K562 (cell line): Measurements from ENCODE around the gene TMEM139. TPM values are rescaled to one million over a fixed set of nuclear protein-coding genes. Genes with fewer than 3 reads are reported as not detected.

ENCODE experiments used
- BRD9 ChIP-seq: fragments of 450-650 bp; IDR thresholded peaks from 2 replicates; pipeline ENCODE4 v1.6.1; 2018; ENCODE audit warnings: low read depth; ENCODE audit not compliant: partially characterized antibody
- CHD4 ChIP-seq: fragments of 200-600 bp; sonication (generic); IDR thresholded peaks from 3 replicates; pipeline ENCODE4 v1.6.1; 2012; ENCODE audit warnings: low read depth, mild to moderate bottlenecking, mixed read lengths, low read length, inconsistent platforms; ENCODE audit not compliant: insufficient read depth, insufficient replicate concordance, poor library complexity, severe bottlenecking
- E2F4 ChIP-seq: sonication (generic); formaldehyde crosslinking; IDR thresholded peaks from 2 replicates; pipeline ENCODE4 v1.8.0; 2022; ENCODE audit warnings: mild to moderate bottlenecking, low read depth, missing genetic modification reagents
- E4F1 ChIP-seq: fragments of 250-450 bp; sonication (Bioruptor Pico); IDR thresholded peaks from 2 replicates; pipeline ENCODE4 v1.5.0; 2021; ENCODE audit warnings: mild to moderate bottlenecking, borderline replicate concordance
- FOXM1 ChIP-seq, 2 experiments: fragments of 450-650 bp in 1 of 2; sonication (generic) in 1 of 2; formaldehyde crosslinking in 1 of 2; IDR thresholded peaks; 2 replicates each; pipeline versions ENCODE4 v1.6.1 to v1.9.0; 2017 to 2022; ENCODE audit warnings: low read depth in 2 of 2, mild to moderate bottlenecking in 2 of 2, missing genetic modification reagents in 1 of 2, moderate library complexity in 1 of 2
- KDM4B ChIP-seq, 2 experiments: fragments of 450-650 bp in 1 of 2; sonication (generic) in 1 of 2; IDR thresholded peaks; 2 replicates each; pipeline ENCODE4 v1.6.1; 2016 to 2017; ENCODE audit warnings: borderline replicate concordance in 2 of 2, antibody characterized with exemption in 1 of 2, low read depth in 1 of 2, mild to moderate bottlenecking in 1 of 2
- MAFK ChIP-seq: IDR thresholded peaks from 2 replicates; pipeline ENCODE4 v1.6.1; 2011; ENCODE audit warnings: low read length, improper control_type of control experiment
- MLX ChIP-seq, 2 experiments: fragments of 450-650 bp in 1 of 2; sonication (generic) in 1 of 2; formaldehyde crosslinking; conservative IDR thresholded peaks; 2 replicates each; pipeline versions ENCODE4 v1.4.0 to v1.8.1; 2020 to 2022; ENCODE audit warnings: mild to moderate bottlenecking in 1 of 2, missing genetic modification reagents in 1 of 2
- NCOA6 ChIP-seq: fragments of 450-650 bp; IDR thresholded peaks from 2 replicates; pipeline ENCODE4 v1.6.1; 2017; ENCODE audit warnings: mild to moderate bottlenecking
- NFRKB ChIP-seq: fragments of 450-650 bp; IDR thresholded peaks from 2 replicates; pipeline ENCODE4 v1.6.1; 2016; ENCODE audit warnings: low read depth
- PCBP1 ChIP-seq: fragments of 200-400 bp; formaldehyde crosslinking; IDR thresholded peaks from 2 replicates; pipeline ENCODE4 v1.6.1; 2018; ENCODE audit warnings: mild to moderate bottlenecking, low read depth, low read length; ENCODE audit not compliant: poor library complexity, severe bottlenecking
- PML ChIP-seq: IDR thresholded peaks from 2 replicates; pipeline ENCODE4 v1.6.1; 2012; ENCODE audit warnings: low read length, inconsistent platforms
- POLR3G ChIP-seq: IDR thresholded peaks from 2 replicates; pipeline ENCODE4 v1.6.1; 2011; ENCODE audit not compliant: insufficient read length, insufficient replicate concordance; ENCODE audit errors: extremely low read depth
- SAP30 ChIP-seq: fragments of 200-600 bp; sonication (generic); IDR thresholded peaks from 2 replicates; pipeline ENCODE4 v1.6.1; 2012; ENCODE audit warnings: borderline replicate concordance, low read depth, mild to moderate bottlenecking, moderate library complexity, low read length, control low read depth, inconsistent platforms; ENCODE audit not compliant: insufficient read depth, poor library complexity, severe bottlenecking
- SRSF9 ChIP-seq: fragments of 200-400 bp; formaldehyde crosslinking; IDR thresholded peaks from 2 replicates; pipeline ENCODE4 v1.6.1; 2017; ENCODE audit warnings: low read depth, low read length, borderline replicate concordance
- VEZF1 ChIP-seq: fragments of 200-800 bp; sonication (Bioruptor generic); IDR thresholded peaks from 2 replicates; pipeline ENCODE4 v1.6.1; 2017; ENCODE audit warnings: missing genetic modification characterization, missing compliant biosample characterization
- ZNF124 ChIP-seq: sonication (generic); formaldehyde crosslinking; IDR thresholded peaks from 2 replicates; pipeline ENCODE4 v1.8.1; 2022; ENCODE audit warnings: missing genetic modification reagents
- ZNF174 ChIP-seq: fragments of 250-450 bp; sonication (Bioruptor Pico); IDR thresholded peaks from 2 replicates; pipeline ENCODE4 v1.4.0; 2020; ENCODE audit warnings: mild to moderate bottlenecking
- ZNF217 ChIP-seq: sonication (generic); formaldehyde crosslinking; IDR thresholded peaks from 2 replicates; pipeline ENCODE4 v1.8.0; 2022; ENCODE audit warnings: mild to moderate bottlenecking, missing genetic modification reagents
- ZNF408 ChIP-seq: fragments of 250-450 bp; sonication (Bioruptor Pico); IDR thresholded peaks from 2 replicates; pipeline ENCODE4 v1.4.0; 2020; ENCODE audit warnings: low read depth, mild to moderate bottlenecking, moderate library complexity
- ZNF717 ChIP-seq: fragments of 250-450 bp; sonication (Bioruptor Pico); IDR thresholded peaks from 2 replicates; pipeline ENCODE4 v1.5.0; 2021
- polyA plus RNA-seq, 8 experiments: library from polyadenylated mRNA; depleted of rRNA in 4 of 8; stranded (reverse) in 5 of 8; unstranded in 3 of 8; fragments of >200 nt; fragmentation: Nextera tagmentation in 2 of 8; fragmentation: Illumina TruSeq in 1 of 8; extraction: Ambion mirVana in 2 of 8; extraction: Trizol in 1 of 8; gene quantifications; 2 replicates each; pipeline versions ENCODE4 v1.2.1 to v1.2.3, GENCODE V29; 2011 to 2014; ENCODE audit warnings: inconsistent platforms in 1 of 8, missing spikeins in 1 of 8
- total RNA-seq, 7 experiments: library from RNA; depleted of rRNA in 6 of 7; stranded (reverse); fragments of >200 nt in 6 of 7; fragmentation: Illumina TruSeq in 2 of 7; extraction: Trizol in 2 of 7; gene quantifications; 2 replicates each; pipeline versions ENCODE4 v1.2.1 to v1.2.3, GENCODE V29; 2011 to 2021; ENCODE audit warnings: low replicate concordance in 1 of 7

Gene TMEM139
- total and polyA plus RNA-seq, 9 of the 15 experiments (the other 6 are each of a cell fraction or from before 2014, with no cell fraction given), result 0.27 to 1.8 (median 0.79) TPM

- TF ChIP-seq E2F4 (CRISPR knock-in tag), result no peak
- peak in 1 of 2 experiments; percentile 87; a peak in 1 of 4 replicates for TF ChIP-seq KDM4B (IDR thresholded peaks at IDR 0.05; ENCODE audit: borderline replicate concordance in 2 of 2, low read depth in 1 of 2)
- peak; percentile 74 for TF ChIP-seq VEZF1 (CRISPR knock-in tag)
- peak; percentile 78 for TF ChIP-seq PML
- TF ChIP-seq E4F1 (CRISPR knock-in tag), result no peak
- no peak for TF ChIP-seq FOXM1 (IDR thresholded peaks at IDR 0.05; ENCODE audit: low read depth)
- TF ChIP-seq FOXM1 (CRISPR knock-in tag; IDR thresholded peaks at IDR 0.05; ENCODE audit: low read depth), result 0 out of 2 replicates have a peak, but pooled peaks have one; percentile 64
- TF ChIP-seq SRSF9, result no peak
- TF ChIP-seq NCOA6, result no peak
- TF ChIP-seq MLX (CRISPR knock-in tag; conservative IDR thresholded peaks at IDR 0.05), result no peak
- TF ChIP-seq SAP30, result peak; percentile 87
- no peak for TF ChIP-seq ZNF217 (CRISPR knock-in tag)
- TF ChIP-seq MAFK, result no peak
- TF ChIP-seq CHD4, result no peak
- TF ChIP-seq PCBP1, result peak; percentile 50
- TF ChIP-seq NFRKB, result no peak
- TF ChIP-seq ZNF174 (CRISPR knock-in tag), result no peak
- TF ChIP-seq BRD9, result peak; percentile 61
- TF ChIP-seq POLR3G, result no peak
- TF ChIP-seq ZNF408 (CRISPR knock-in tag), result no peak
- no peak for TF ChIP-seq ZNF717 (CRISPR knock-in tag)
- TF ChIP-seq ZNF124, result no peak
Observed at GRCh38 chr7:143263266-143264195, 21.2 kb upstream of the TMEM139 start, which contains the start of gene GSTK1 (continued).
